ENCODE measurements around the gene ELF2. TPM values are rescaled to one million over a fixed set of nuclear protein-coding genes. Genes with fewer than 3 reads are reported as not detected.
"Not testable (repeated sequence)": the region's sequence is repeated elsewhere in the genome, so short reads cannot be mapped to it uniquely, and the experiment has no call there.

Gene ELF2
- total RNA-seq, 1 experiment from 2014 or later: 36.6 TPM

DNA sequence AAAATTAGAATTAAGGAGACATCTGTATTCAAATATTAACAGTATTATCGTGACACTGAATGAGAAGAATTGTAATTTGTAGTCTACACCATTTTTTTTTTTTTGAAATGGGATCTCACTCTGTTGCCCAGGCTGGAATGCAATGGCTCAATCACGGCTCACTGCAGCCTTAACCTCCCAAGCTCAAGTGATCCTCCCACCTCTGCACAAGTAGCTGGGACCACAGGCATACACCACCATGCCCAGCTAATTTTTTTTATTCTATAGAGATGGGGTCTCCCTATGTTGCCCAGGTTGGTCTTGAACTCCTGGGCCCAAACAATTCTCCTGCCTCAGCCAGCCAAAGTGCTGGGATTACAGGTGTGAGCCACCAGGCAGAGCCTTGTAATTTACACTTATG, 24.8 kb downstream of the ELF2 start:
- no peak for DNase-seq (ENCODE audit: low spot score)
- in situ Hi-C loops (cut with HindIII; ENCODE audit: low sequenced_read_pairs): no loop called here

DNA sequence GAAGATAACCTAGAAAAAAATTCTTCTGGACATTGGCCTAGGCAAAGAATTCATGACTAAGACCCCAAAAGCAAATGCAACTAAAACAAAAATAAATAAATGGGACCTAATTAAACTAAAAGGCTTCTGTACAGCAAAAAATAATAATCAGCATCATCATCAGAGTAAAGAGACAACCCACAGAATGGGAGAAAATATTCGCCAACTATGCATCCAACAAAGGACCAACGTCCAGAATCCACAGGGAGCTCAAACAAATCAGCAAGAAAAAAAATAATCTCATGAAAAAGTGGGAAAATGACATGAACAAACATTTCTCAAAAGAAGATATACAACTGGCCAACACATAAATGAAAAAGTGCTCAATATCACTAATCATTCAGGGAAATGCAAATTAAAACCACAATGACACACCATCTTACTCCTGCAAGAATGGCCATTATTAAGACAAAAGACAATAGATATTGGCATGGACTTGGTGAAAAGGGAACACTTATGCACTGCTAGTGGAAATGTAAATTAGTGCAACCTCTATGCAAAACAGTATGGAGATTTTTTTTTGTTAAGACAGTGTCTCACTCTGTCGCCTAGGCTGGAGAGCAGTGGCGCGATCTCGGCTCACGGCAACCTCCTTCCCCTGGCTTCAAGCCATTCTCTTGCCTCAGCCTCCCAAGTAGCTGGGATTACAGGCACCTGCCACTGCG, 29.9 kb downstream of the ELF2 start:
- in situ Hi-C loops (cut with HindIII; ENCODE audit: low sequenced_read_pairs): no loop called here
- no peak for DNase-seq (ENCODE audit: low spot score)

DNA sequence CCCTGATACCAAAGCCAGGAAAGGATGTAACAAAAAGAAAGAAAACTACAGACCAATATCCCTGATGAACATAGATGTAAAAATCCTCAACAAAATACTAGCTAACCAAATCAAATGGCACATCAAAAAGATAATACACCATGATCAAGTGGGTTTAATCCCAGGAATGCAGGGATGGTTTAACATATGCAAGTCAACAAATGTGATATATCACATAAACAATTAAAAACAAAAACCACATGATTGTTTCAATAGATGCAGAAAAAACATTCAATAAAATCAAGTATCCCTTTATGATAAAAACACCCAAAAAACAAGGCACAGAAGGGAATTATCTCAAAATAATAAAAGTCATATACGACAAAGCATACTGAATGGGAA, 31.5 kb downstream of the ELF2 start:
- no peak for DNase-seq (ENCODE audit: low spot score)

GRCh38 chr4:139144911-139145551, 32.0 kb downstream of the ELF2 start:
- in situ Hi-C loops (cut with HindIII; ENCODE audit: low sequenced_read_pairs): no loop called here
- DNase-seq (ENCODE audit: low spot score): no peak

More for the DNA sequence above, 31.5 kb downstream of the ELF2 start:
- in situ Hi-C loops (cut with HindIII; ENCODE audit: low sequenced_read_pairs): no loop called here

- DNase-seq (ENCODE audit: low spot score): no peak
- in situ Hi-C loops (cut with HindIII; ENCODE audit: low sequenced_read_pairs): no loop called here
Measured at GRCh38 chr4:139144161-139144859, 32.7 kb downstream of the ELF2 start.

DNA sequence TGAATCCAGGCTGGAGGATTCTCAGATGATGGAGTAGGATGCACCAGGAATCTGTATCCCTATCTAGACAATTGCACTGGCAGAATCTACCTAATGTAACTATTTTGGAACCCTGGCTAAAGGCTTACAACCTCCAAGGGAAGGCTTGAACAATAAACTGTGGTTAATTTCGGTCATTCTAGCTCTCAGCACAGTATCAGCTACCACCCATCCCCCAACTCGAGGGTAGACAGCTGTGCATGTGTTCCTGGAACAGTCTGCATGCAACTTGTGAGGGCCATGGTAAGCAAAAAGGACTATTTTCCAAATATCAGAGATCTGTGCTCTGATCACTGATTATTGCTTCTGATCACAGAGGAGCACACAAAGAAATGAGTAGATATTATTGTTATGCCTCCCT, 34.0 kb downstream of the ELF2 start:
- in situ Hi-C loops (cut with HindIII; ENCODE audit: low sequenced_read_pairs): no loop called here
- DNase-seq (ENCODE audit: low spot score): no peak

DNA sequence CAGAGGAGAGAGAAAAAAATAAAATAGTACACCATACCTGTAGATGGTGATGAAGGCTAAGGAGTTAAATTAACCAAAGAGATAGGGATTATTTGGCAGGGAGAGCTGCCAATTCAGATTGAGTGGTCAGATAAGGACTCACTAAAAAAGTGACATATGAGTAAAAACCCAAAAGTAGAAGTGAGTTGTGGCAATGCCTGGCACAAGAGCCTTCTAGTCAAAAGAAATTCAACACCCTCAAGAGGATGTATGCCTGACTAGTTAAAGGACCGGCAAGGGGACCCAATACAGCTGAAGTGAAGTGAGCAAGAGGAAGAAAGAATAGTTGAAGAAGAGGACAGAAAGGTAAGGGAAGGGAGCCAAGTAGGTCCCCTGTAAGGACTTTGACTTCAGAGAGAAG, 34.9 kb downstream of the ELF2 start:
- DNase-seq (ENCODE audit: low spot score): no peak
- in situ Hi-C loops (cut with HindIII; ENCODE audit: low sequenced_read_pairs): no loop called here

DNA sequence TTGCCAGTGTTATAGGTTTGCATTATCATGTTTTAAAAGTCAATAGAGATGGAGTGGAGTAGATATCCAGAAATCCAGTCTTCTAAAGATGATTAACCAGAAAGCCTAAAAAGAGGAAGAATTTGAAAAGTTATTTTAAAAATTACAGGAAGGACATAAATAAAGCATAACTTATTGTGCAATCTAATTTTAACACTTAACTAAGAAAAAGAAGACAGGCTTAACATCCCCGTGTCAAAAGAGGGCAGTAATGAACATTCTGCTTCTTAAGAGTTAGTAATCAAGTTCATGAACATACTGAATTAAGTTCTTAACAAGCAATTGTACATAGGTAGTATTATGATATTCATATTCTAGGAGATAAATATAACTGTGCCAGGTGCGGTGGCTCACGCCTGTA, 39.3 kb downstream of the ELF2 start:
- no peak for DNase-seq (ENCODE audit: low spot score)
- in situ Hi-C loops (cut with HindIII; ENCODE audit: low sequenced_read_pairs): no loop called here

DNA sequence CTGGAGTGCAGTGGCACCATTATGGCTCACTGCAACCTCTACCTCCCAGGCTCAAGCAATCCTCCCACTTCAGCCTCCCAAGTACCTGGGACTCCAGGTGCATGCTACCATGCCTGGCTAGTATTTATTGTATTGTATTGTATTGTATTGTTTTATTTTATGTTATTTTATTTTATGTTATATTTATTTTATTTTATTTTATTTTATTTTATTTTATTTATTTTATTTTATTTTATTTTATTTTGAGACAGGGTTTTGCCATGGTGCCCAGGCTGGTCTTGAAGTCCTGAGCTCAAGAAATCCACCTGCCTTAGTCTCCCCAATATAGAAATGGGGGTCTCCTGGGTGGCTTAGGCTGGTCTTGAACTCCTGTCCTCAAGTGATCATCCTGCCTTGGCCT, 42.6 kb downstream of the ELF2 start:
- in situ Hi-C loops (cut with HindIII; ENCODE audit: low sequenced_read_pairs): no loop called here
- DNase-seq (ENCODE audit: low spot score): no peak

DNA sequence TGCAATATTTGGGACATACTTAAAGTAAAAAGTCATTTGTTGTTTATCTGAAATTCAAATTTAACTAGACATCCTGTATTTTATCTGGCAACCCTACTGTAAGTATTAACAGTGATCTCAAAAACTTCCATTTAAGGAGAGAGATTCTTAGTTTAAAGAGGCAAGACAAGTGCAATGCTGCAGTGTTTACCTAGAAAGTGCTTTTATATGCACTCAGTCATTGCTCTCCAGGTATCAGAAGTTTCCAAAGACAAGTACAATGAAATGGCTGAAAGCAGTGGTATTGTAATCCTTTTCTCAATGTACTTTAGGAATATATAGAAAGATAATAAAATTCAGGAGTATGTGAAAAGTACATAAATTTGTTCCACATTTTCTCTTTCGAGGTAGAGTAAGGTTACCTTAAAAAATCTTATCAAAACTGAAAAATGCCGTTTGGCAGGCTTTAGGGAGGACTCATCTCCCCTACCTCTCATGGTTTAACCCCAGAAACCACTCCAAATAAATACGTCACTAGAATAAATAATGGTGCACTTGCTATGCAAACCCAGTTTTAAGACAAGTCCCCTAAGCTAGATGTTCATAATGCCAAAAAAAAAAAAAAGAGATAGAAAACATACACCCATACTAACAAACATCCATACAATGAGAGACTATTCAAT, 45.7 kb downstream of the ELF2 start:
- in situ Hi-C loops (cut with HindIII; ENCODE audit: low sequenced_read_pairs): no loop called here

GRCh38 chr4:139129206-139129605, 47.8 kb downstream of the ELF2 start:
- DNase-seq (ENCODE audit: low spot score): no peak
- in situ Hi-C loops (cut with HindIII; ENCODE audit: low sequenced_read_pairs): no loop called here

More for the DNA sequence above, 45.7 kb downstream of the ELF2 start:
- no peak for DNase-seq (ENCODE audit: low spot score)

DNA sequence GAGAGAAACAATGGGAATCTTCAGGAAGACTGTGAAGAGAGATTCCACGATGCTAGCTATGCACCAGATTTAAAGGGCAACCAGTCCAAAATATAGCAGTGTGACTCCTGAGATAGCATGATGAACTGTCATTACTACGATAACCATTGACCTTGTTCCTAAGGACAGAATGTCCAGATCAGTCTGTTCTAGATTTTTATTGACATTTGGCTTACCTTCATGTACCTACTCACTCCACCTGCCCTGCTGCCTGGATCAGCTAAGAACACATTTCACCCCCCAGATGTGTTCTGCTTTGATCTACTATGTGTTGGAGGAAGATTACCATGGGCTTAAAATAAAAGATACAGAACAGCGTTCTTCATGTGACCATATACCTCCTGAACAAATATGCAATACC, 50.1 kb downstream of the ELF2 start:
- DNase-seq (ENCODE audit: low spot score): no peak
- in situ Hi-C loops (cut with HindIII; ENCODE audit: low sequenced_read_pairs): no loop called here

DNA sequence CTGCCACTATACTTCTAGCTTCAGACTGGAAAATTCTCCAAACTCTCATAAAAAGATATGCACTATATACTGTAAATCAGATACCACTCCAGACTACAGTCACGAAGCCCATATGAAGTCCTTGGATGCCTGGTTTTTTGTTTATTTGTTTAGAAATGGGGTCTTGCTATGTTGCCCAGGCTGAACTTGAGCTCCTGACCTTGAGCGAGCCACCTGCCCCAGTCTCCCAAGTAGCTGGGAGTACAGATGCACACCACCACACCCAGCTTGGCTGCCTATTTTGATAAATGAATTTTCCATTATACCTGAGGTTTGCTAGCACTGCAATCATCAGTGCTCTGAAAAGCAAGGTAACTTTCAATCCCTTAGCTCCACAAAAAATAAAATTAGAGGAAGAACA, 53.1 kb downstream of the ELF2 start:
- DNase-seq (ENCODE audit: low spot score): no peak
- in situ Hi-C loops (cut with HindIII; ENCODE audit: low sequenced_read_pairs): no loop called here

- in situ Hi-C loops (cut with HindIII; ENCODE audit: low sequenced_read_pairs): no loop called here
- no peak for DNase-seq (ENCODE audit: low spot score)
Measured at GRCh38 chr4:139118365-139118764, 58.7 kb downstream of the ELF2 start.

- no peak for DNase-seq (ENCODE audit: low spot score)
- in situ Hi-C loops (cut with HindIII; ENCODE audit: low sequenced_read_pairs): no loop called here
Measured at GRCh38 chr4:139115226-139115625, 61.8 kb downstream of the ELF2 start.

GRCh38 chr4:139114795-139115194, 62.2 kb downstream of the ELF2 start:
- DNase-seq (ENCODE audit: low spot score); in situ Hi-C loops (cut with HindIII; ENCODE audit: low sequenced_read_pairs): not testable (repeated sequence)

GRCh38 chr4:139112650-139113049, 64.4 kb downstream of the ELF2 start:
- in situ Hi-C loops (cut with HindIII; ENCODE audit: low sequenced_read_pairs): no loop called here

DNA sequence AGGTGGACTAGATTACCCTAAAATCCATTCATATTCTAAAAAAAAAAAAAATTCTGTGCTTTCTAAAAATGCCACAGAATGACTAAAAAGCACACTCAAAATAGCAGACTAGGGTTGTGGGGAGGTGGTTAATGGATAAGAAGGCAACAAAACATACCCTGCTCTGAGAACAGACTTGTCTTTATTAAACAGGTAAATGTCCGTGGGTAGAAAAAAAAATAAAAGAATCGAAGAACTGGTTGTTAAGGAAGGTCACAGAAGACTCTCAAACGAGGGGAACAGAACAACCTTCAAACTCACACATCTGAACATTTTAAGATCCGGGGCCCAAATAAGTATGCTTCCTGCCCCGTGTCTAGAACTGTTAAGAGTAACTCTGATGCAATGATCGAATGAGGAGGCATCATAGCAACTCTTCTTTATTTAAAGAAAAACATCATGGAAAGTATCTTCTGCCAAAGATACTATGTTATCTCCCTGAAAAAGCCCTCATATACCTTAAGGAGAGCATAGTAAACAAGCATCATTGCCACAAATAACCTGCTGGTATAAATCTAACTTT, 68.4 kb downstream of the ELF2 start:
- no peak for DNase-seq (ENCODE audit: low spot score)
- in situ Hi-C loops (cut with HindIII; ENCODE audit: low sequenced_read_pairs): no loop called here

More at GRCh38 chr4:139112650-139113049, 64.4 kb downstream of the ELF2 start:
- DNase-seq (ENCODE audit: low spot score): no peak

DNA sequence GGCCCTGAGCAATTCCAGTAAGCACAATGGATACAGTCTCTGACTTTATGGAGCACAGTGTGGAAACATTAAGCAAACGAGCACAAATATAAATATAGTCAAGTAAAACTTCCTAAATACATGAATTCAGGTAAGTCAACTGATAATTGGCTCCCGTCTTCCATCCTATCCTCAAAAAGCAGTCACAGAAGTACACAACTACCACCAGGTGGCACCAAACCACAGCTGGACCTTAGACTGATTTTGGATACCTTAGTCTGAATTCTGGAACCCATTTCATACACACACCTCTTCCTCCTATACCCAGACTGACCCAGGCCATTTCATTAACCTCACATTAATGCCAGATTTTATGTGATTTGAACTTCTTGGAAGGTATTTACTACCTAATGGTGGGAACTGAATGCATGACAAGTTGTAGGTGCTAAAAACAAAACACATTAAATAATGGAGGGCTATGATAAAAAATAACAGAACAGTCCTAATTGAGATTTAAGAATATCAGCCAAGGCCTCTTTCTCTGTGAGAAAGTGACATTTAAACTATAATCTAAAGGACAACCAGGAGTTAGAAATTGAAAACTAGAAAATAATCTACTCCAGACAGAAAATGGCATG, 77.5 kb downstream of the ELF2 start:
- in situ Hi-C loops (cut with HindIII; ENCODE audit: low sequenced_read_pairs): no loop called here
- peak; percentile 92 for DNase-seq (ENCODE audit: low spot score)
